ENCODE measurements around the gene USH2A.

USH2A gene

DNA sequence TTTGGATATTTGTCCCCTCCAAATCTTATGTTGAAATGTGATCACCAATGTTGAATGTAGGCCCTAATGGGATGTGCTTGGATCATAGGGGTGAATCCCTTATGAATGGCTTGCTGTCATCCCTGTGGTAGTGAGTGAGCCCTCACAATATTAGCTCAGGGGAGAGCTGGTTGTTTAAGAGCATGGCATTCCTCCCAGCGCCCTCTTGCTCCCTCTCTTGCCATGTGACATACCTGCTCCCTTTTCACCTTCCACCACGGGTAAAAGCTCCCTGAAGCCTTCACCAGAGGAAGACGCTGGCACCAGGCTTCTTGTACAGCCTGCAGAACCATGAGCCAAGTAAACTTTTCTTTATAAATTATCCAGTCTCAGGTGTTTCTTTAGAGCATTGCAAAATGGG lies 550.6 kb downstream of the USH2A start:
- no peak for DNase-seq (ENCODE audit: low read depth, low spot score)

DNA sequence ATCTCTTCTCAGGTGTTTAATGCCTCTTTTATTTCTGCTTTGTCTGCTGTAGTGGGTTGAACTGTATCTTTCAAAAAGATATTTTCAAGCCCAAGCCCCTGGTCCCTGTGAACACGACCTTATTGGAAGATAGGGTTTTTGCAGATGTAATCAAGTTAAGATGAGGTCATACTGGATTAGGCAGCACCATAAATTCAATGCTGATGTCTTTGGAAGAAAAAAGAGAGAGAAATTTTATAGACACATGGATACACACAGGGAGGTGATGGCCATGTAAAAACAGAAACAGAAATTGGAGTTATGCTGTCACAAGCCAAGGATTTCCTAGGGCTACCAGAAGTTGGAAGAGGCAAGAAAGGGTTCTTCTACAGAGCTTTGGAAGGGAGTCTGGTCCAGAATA lies 554.7 kb downstream of the USH2A start:
- no peak for DNase-seq (ENCODE audit: low read depth, low spot score)

DNA sequence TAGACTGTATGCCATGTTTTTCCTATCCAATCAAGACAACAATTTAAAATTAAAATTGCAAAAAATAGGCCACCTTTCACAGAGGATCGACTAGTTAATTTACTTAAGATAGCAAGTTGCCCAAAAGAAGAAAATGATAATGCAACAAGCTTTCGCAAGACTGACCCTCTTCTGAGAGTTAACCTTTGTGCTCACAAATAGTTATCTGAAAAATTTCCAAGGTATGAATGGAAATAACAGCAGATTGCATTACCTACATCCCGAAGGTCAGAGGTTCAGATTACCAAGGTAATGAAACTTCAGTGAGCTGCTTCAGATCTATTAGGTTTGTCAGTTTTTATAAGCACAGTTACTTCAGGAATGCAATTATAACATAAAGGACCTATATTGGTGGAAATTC lies 558.2 kb downstream of the USH2A start:
- no peak for DNase-seq (ENCODE audit: low read depth, low spot score)

DNA sequence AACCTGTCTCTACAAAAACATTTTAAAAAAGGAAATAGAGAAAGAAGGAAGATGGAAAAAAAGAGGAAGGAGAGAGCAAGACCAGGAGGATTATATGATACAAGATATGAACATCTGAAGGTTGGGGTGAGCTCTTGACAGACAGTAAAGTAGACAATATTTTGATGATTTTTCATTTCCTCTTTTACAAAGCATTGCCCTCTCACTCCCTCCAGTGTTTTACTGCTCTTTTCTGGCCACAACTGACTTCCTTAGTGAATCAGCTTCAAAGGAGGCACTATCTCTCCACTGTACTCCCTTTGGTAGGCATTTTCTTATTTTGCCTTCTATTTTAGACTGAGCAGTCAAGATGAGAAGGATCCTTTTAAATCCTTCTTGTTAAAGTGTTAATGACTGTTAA lies 559.5 kb downstream of the USH2A start:
- no peak for DNase-seq (ENCODE audit: low read depth, low spot score)

DNA sequence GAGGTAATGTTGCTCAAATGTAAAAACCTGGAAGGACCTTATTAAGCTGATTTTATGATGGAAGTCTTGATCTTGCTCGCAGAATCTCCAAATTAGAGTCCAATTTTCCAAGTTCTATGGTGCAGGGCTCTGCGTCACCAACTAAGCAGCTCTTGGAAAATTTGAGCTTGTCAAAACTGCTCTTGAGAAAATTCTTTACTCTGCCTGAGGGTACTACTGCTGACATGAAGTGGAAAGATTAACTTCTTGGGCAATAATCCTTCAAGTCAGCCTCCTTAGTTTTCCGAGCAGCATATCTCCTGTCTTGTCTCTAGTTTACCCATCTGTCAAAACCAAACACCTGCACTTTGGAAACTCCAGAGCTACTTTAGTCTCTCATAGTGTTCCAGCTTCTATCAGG lies 562.4 kb downstream of the USH2A start:
- DNase-seq (ENCODE audit: low read depth, low spot score) = no peak

DNA sequence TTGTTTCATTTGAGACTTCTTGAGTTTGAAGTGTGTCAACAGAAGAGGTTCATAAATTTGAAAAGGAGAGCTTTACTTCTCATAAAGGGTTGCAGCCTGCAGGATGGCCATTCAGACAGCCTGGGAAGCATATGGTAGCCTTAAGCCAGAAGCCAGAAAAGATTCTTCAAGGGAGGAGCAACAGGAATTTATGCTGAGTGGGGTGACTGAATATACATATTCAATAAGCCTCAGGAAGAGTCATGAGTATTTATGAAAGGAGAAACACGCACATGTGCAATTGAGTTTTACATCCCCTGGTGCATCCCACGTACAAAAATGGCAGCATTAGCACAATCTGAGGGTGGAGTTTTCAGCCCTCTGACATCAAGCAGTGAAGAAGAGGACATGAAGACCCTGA lies 565.9 kb downstream of the USH2A start:
- no peak for DNase-seq (ENCODE audit: low read depth, low spot score)

DNA sequence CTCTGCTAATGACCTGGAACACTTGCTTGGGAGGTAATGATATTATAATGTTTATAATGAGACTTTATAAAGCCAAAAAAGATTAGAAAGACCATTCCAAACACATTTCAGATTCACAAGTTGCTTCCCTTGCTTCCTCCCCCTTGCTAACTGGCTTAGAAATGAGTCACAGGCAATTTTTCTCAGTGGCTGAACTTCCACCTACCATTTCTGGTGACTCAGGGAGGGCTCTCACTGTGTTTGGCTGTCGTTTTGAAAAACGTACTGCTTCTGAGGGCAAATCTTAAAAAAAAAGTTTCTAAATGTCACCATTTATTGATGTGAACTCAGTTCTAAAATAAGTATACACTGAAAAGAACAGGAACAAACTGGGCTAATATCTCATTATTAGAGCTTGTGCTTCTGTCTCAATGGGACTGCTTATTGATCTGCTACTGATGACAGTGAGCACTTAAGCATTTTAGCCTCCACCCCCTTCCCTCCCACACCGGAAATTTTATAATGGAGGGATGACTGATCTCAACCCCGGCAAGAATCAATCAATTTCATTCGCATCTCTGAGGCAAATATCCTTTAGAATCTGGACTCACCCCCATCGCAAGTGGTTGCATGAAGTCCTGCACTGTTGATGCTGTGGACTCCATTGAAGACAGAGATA lies 577.9 kb downstream of the USH2A start:
- no peak for DNase-seq (ENCODE audit: low read depth, low spot score)

DNA sequence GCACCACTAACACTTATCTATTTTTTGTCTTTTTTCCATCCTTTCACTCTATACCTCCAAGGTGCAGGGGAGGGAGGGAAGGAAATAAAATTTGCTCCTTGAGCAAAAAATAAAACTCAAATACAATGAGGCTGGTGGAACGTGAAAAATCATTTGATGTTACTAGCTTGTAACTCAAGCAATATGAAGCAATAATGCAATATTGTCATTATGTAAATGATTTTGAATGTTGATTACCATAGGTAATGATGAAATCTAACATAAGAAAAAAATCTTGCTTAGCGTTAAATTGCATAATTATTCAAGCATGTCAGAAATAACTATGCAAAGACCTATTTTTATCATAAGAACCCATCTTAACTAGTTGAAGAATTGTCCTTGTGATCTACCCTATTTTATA lies 578.5 kb downstream of the USH2A start:
- DNase-seq (ENCODE audit: low read depth, low spot score) = no peak

DNA sequence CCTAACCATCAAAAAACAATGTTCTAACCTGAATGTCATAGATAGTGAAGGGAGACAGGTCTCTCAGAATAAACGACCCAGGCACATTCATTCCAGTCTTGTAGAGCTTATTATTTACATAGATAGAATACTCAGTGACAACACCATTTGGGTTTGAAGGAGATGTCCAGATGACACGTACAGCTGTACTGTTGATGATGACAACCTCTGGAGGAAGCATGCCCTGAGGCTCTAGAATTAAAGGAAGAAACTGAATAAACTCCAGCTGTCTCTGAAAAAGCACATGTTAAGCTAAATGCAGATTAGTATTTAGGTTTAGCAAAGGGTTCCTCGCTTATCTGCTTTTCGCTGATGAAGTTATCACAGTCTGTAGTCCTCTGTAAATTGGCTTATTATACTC lies 579.0 kb downstream of the USH2A start:
- no peak for DNase-seq (ENCODE audit: low read depth, low spot score)

DNA sequence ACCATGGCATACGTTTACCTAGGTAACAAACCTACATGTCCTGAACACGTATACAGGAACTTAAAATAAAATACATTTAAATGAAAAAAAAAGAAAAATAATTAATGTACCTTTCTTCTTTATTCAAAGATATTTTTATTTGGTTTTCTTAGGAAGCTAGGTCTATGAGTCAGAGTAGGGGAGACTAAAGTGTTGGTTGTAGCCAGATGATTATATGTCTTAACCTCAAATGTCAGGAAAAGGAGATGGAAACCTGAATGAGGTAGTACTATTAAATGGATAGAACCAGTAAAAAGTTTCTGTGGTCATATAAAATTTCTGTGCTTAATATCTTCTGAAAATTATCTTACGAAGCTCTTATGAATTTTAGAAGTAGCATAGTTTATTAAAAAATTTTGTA lies 580.3 kb downstream of the USH2A start:
- no peak for DNase-seq (ENCODE audit: low read depth, low spot score)

DNA sequence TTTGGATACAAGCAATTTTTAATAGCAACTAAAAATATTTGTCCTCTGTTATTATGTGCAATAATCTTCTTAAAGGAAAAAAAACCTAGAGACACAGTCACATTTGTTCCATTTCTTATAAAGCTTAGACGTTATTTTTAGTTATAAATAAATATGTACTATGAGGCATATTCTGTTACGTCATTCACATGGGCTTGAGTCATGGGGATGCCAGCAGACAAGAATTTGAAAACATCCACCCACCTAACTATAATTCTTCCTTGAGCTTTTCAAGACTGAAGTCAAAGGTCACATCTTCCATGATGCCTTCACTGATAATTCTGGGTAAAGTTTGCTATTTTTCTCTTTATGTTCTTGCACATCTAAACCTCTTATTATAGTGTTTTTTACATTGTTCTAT lies 587.3 kb downstream of the USH2A start:
- DNase-seq (ENCODE audit: low read depth, low spot score) = no peak

DNA sequence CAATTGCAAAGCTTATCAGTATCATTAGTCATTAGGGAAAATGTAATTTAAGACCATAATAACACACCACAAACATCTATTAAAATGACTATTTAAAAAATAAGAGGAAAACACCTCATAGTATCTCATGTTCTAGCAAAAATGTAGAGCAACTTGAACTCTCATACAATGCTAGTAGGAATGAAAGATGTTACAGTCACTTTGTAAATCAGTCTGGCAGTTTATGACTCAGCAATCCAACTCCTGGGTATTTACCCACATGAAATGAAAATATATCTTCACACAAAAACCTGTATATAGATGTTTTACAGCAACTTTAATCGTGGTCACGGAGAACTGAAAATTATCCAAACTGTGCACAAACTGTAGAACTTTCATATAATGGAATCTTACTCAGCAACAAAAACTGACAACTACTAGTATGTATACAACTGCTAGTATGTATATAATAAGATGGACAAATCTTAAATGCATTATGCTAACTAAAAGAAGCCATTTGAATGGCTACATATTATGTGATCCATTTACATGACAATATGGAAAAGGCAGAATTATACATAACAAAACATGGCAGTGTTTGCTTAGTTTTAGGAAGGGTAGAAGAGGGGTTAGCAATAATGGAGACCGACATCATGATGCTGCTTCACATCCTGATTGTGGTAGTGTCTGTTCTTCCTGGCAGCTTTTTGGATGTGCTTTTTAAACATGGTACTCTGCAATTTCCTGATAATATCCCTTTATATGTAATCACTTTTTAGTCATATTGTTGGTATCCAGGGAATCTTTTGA lies 589.1 kb downstream of the USH2A start:
- DNase-seq (ENCODE audit: low read depth, low spot score) = no peak

DNA sequence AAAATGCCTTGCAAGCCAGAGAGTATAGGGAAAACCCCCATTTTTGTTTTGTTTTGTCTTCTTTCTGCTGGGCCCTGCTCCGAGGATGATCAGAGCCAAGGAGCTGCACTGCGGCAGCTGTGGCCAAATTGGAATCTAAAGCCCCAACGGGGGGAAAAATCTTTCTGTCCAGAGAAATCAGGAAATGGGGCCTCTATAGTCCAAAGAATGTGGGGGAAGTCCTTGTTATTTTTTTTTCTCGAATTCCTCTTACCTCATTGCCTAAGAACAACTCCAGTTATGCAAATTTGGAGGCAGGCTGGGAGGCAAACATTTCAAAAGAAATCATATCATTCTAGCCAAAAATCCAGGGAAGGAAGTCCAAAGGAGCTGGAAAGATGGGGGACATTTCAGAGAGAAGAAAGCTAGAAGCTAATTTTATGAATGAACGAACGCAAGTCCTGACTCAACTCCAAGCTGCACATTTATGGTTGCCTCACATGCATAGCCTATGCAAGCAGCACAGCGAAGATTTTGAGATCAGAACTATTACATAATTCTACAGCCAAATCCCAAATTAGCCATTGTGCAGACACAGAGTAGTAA lies 592.9 kb downstream of the USH2A start:
- no peak for DNase-seq (ENCODE audit: low read depth, low spot score)

DNA sequence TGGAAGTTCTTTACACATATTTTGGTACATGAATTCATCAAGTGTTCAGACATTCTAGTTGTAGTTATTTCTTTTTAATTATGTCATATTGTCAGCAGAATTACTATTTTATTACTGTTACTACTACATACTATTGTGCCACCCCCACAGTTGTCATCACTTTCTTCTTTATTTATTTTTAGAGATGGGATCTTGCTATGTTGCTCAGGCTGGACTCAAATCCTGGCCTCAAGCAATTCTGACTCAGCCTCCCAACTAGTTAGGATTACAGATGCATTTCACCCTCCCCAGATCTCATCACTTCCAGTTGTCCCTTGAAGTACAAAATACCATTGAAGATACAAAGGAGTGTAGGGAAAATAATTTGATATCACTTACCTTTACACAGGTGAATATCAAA lies 598.2 kb downstream of the USH2A start:
- no peak for DNase-seq (ENCODE audit: low read depth, low spot score)

DNA sequence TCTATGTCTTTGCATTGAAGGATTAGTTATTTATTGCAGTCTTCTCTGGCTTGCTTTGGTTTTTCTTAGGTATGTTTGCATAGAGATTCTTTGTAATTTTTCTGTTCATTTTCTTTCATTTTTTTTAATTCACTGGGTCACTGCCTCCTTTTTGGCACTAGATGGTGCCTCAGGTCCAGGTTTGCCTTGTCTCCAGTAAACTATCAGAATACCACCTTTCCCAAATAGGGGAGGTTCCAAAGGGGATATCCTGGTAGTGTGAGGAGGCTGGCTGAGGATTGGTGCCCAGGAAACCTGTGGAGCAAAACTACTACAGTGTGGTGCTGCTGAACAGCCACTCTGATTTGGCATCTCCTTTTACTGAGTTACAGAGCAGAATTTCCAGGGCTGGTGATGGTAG lies 599.0 kb downstream of the USH2A start:
- DNase-seq (ENCODE audit: low read depth, low spot score) = no peak

DNA sequence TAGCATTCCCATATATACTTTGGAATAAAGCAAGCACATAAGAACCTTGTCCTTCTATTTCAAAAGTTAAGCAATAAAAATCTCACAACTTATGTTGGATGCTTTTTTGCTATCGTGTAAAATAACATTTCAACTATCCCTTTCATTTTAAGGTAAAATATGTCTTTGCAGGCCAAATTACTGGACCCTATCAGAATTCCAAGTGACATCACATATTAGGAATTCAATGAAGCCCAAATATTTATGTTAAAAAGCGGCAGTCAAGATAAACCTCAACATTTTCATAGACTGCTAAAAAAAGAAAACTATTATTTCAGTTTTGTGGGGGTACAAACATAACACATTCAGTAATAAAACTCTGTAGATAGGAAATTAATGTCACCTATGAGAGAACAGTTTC lies 604.1 kb downstream of the USH2A start:
- DNase-seq (ENCODE audit: low read depth, low spot score) = no peak

DNA sequence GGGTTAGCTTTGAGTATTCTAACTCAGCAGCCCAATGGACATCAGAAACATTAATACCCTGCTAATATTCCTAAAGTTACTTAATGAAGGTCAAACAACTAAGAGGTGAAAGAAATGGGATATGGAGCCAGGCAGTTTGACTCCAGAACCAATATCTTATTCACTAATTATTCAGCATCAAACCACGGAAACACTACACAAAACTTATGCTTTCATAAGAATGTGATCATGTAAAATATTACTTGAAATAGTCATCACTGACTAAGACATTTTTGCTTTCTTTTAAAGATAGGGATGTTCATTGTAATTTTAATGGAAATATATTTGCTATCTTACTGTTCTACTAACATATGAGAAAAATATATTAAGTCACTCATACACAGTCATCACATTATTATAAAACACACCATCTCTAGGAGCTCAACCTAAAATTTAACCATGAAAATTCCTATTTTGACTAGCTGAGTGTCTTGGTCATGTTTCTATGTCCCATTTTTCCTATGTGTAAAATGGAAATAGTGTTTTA lies 615.3 kb downstream of the USH2A start:
- no peak for DNase-seq (ENCODE audit: low read depth, low spot score)

DNA sequence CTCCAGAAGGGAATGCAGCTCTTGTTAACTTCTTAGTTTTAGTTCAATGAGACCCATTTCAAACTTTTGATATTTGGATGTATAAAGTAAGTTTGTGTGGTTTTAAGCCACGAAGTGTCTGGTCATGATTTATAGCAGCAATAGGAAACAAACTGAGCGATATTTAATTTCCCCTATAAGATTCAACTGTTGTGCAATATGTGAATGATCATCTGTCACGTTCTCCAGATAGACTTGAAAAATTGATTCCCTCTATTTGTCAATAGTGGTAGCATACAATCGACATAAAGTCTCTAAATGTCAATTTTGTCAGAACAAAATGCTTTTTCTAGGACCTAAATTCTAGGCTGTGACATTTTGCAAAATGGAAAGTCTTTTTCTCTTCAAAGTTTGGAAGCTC lies 616.0 kb downstream of the USH2A start:
- DNase-seq (ENCODE audit: low read depth, low spot score) = no peak

DNA sequence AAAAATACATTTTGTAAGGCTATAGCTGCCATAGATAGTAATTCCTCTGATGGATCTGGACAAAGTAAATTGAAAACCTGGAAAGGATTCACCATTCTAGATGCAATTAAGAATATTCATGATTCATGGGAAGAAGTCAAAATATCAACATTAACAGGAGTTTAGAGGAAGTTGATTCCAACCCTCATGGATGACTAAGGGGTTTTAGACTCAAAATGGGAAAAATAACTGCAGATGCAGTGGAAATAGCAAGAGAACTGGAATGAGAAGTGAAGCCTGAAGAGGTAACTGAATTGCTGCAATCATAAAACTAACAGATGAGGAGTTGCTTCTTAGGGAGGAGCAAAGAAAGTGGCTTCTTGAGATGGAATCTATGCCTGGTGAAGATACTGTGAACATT lies 625.4 kb downstream of the USH2A start:
- no peak for DNase-seq (ENCODE audit: low read depth, low spot score)

DNA sequence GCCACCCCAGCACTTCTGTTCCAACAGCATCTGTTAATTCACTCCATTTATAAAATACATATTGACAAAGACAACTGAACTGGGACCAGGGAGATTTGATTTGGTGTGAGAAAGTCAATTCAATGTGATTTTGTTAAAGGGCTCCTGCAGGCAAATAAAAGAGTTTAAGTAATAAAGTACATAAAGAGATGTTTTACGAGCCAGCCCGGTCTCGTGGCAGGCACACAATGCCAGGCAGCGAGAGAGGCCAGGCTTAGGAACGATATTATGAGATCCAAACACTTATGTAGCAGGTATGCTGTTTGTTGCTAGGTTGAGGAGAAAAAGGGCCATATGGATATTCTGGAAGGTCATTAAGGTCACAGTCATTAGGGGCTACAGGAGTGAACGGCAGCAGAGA lies 629.1 kb downstream of the USH2A start:
- DNase-seq (ENCODE audit: low read depth, low spot score) = no peak

DNA sequence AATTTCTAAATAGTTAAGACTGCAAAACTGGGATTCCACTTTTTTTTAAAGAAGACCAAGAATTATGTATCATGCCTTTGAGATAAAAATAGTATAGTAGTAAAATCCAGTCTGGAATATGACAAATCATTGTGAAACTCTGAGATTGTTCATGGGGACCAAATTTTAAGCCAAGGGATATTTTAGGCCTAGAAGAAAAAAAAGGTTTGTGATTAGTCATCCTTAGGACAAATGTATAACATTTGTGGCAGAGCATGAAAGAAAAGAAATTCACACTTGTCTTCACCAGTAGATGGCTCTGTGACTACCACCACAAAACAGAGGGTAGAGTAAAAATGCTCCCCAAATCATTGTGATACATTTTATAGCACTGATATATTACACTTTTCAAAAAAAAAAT lies 630.1 kb downstream of the USH2A start:
- no peak for DNase-seq (ENCODE audit: low read depth, low spot score)

DNA sequence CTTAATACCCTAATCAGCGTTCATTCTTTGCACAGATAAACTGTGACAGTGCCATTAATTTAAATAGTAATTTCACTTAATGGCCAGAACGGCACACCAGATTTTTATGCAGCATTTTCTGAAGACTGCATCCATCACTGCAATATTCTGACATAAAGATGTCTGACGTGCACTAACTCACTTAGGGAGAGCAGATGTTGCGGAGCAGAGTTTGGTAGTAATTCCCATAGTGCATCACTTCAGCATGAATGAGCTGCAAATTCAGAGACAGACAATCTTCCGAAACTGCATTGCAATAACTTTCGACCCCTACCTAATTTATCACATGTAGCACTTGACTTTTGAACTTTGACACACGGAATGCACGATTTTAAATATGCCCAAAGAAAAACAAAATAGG lies 630.8 kb downstream of the USH2A start:
- DNase-seq (ENCODE audit: low read depth, low spot score) = no peak

DNA sequence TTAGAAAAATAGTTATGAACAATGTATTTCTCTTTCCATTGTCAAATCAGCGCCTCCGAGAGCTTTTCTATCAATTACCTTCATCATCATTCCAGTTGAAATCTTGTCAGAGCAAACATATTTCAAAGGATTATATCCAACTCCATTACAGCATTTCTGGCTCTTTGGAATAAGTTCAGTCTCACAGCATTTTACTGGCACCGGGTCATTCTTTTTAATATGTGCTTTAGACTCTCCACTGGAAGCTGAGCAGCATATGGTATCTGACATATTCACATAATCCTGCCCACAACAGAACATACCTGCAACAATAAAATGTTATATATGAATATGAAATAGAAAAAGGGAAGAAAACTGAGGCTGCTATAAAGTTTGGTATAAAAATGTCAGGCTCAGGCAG lies 633.3 kb downstream of the USH2A start:
- no peak for DNase-seq (ENCODE audit: low read depth, low spot score)

Measured in activated CD4-positive, CD25-positive, alpha-beta regulatory T cell treated with anti-CD3 and anti-CD28 coated beads, Interleukin-2, amount 50 U/mL, for 16 hours (primary cell).